GM18909 (cell line): Measurements from ENCODE around the gene PRDX1.
"Not testable (repeated sequence)": the region's sequence is repeated elsewhere in the genome, so short reads cannot be mapped to it uniquely, and the experiment has no call there.

Experiments
- ATAC-seq: cut with Tn5 transposase; IDR thresholded peaks from one replicate; pipeline ENCODE4 v1.9.1; 2021; ENCODE audit warnings: mild to moderate bottlenecking; ENCODE audit not compliant: unreplicated experiment, poor library complexity

PRDX1 gene

GRCh38 chr1:45536886-45537285 lies 15.2 kb upstream of the PRDX1 start:
- no peak for ATAC-seq

- ATAC-seq = no peak
Observed at GRCh38 chr1:45535988-45536766, 14.5 kb upstream of the PRDX1 start.

DNA sequence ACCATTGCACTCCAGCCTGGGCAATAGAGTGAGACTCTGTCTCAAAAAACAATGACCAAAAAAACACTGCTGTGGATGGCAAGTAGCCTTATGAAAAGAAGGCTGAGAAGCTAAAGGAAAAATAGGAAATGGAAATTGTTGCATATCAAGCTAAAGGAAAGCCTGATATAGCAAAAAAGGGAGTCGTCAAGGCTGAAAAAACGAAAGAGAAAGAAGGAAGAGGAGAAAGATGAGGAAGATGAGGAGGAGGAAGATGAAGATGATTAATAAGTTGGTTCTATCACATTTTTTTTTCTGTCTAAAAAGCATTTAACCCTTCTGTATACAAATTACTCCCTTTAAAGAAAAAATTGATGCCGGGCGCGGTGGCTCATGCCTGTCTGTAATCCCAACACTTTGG lies 10.2 kb upstream of the PRDX1 start:
- no peak for ATAC-seq

DNA sequence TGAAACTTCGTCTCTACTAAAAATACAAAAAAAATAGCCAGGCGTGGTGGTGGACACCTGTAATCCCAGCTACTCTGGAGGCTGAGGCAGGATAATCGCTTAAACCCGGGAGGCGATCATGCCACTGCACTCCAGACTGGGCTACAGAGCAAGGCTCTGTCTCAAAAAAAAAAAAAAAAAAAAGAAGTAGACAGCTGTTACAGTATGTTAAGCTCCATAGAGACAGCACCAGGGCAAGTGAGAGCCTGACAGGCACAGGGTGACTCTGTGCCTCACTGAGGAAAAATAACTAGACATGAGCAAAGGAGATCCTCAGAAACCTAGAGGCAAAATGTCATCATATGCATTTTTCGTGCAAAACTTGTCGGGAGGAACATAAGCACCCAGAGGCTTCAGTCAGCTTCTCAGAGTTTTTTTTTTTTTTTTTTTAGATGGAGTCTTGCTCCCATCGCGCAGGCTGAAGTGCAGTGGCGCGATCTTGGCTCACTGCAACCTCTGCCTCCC lies 9.0 kb upstream of the PRDX1 start:
- no peak for ATAC-seq

DNA sequence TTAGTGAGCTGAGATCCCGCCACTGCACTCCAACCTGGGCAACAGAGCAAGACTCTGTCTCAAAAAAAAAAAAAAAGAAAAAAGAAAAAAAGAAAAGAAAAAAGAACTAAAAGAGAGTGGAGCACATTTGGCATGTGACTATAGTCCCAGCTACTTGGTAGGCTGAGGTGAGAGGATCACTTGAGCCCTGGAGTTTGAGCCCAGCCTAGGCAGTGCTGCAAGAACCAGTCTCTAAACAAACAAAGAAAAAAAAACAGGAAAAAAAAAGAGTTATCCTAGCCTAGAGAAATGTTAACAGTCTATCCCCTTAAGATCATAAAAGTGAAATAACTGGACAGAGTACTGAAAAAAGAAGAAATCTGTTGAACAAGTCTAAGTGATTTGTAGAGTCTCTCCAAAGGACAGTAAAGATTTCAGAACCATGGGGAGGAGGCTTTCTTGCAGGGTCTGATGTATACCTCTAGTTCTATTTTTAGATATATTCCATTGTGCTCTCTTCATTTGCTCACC lies 4.5 kb upstream of the PRDX1 start:
- no peak for ATAC-seq

DNA sequence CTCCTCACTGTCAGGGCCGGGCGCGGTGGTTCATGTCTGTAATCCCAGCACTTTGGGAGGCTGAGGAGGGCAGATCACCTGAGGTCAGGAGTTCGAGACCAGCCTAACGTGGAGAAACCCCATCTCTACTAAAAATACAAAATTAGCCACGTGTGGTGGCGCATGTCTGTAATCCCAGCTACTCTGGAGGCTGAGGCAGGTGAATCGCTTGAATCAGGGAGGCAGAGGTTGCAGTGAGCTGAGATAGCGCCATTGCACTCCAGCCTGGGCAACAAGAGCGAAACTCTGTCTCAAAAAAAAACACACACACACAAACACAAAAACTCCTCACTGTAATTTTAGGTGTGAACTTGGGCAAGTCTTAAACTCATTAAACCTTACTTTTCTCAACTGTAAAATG lies 2.3 kb upstream of the PRDX1 start:
- ATAC-seq = not testable (repeated sequence)

GRCh38 chr1:45523516-45523915 lies 1.8 kb upstream of the PRDX1 start:
- ATAC-seq = not testable (repeated sequence)

DNA sequence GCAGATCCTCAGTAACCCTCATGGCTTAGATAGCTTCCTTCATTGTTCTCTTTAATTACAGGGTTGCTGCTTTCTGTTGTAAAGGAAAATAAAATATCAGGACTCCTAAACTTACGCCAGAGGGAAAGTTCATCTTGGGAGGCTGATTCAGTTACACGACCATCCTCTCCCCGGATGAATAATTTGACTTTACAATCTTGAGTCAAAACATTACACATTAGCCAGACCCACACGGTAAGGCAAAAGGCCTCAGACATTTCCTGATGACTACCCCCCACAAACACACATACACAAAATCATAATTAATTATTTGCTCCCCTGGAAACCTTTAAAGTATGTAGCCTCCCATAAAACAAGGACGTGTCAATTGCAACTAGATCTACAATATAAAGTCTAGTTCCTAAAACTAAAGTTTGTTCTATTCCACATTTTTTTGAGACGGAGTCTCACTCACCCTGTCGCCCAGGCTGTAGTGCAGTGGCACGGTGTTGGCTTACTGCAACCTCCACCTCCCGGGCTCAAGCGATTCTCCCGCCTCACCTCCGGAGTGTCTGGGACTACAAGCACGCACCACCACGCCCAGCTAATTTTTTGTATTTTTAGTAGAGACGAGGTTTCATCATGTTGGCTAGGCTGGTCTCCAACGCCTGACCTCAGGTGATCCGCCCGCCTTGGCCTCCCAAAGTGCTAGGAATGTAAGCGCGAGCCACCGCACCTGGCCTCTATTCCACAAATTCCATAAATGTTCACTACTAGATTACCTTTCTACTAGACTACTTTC lies 830 bp upstream of the PRDX1 start:
- no peak for ATAC-seq

DNA sequence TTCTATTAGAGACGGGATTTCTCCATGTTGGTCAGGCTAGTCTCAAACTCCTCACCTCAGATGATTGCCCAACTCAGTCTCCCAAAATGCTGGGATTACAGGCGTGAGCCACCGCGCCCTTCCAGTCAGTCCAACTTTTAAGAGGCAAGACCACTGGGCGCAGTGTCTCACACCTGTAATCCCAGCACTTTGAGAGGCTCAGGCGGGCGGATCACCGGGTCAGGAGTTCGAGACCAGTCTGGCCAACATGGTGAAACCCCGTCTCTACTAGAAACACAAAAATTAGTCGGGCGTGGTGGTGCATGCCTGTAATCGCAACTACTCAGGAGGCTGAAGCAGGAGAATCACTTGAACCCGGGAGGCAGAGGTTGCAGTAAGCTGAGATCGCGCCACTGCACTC lies 1.9 kb downstream of the PRDX1 start:
- not testable (repeated sequence) for ATAC-seq

DNA sequence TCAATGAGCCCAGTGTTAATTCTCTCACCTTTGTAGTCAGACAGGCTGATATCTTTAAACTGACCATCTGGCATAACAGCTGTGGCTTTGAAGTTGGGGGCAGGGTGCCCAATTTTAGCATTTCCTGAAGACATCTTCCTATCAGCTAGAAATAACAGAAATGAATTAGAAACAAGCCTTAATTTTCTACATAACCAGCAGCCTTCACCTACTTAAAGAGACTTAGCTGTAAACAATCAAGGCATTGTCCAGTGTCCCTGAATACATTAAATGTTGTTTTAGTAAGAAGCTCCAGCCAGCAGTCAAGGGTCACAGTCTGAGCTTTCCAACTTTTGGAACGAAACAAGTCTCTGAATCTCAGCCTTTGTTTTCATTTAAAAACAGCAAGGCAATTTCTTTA lies 2.8 kb downstream of the PRDX1 start:
- no peak for ATAC-seq

DNA sequence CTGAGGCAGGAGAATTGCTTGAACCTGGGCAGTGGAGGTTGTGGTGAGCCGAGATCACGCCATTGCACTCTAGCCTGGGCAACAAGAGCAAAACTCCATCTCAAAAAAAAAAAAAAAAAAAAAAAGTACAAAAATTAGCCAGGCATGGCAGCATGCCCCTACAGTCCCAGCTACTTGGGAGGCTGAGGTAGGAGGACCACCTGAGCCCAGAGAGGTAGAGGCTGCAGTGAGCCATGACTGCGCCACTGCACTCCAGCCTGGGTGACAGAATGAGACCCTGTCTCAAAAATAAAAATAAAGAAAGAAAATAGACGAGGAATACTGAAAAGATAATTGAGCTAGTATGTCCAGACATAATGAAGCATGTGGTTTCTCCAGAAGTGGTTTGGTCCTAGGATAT lies 3.3 kb downstream of the PRDX1 start:
- ATAC-seq = not testable (repeated sequence)

DNA sequence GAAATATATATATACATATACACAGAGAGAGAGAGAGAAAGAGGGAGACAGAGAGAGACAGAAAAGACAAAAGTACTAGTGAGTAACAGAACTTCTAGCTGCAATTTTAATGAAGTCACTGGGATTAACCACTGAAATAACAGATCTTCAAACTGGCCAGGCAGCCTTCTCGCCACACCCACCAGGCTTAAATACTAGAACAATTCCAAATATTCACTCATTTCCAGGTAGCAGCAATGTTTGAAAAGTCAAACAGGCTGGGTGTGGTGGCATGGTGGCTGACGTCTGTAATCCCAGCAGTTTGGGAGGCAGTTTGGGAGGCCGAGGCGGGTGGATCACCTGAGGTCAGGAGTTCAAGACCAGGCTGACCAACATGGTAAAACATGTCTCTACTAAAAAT lies 5.2 kb downstream of the PRDX1 start:
- ATAC-seq = no peak

DNA sequence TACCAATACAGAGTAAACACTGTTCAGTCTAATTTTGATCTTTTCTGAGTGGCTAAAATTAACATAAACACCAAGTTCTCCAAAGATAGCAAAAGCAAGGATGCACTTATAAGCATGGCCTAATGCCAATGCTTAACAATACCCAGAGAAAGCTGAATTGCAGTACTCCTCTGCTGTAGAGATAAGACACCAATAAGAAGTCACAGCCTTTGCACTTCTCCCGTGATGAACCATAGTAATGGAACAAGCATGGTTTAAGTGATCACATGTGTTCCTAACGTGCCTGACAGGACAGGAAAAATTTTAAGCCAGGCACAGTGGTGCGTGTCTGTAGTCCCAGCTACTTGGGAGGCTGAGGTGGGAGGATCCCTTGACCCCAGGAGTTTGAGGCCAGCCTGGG lies 5.6 kb downstream of the PRDX1 start:
- ATAC-seq = no peak

DNA sequence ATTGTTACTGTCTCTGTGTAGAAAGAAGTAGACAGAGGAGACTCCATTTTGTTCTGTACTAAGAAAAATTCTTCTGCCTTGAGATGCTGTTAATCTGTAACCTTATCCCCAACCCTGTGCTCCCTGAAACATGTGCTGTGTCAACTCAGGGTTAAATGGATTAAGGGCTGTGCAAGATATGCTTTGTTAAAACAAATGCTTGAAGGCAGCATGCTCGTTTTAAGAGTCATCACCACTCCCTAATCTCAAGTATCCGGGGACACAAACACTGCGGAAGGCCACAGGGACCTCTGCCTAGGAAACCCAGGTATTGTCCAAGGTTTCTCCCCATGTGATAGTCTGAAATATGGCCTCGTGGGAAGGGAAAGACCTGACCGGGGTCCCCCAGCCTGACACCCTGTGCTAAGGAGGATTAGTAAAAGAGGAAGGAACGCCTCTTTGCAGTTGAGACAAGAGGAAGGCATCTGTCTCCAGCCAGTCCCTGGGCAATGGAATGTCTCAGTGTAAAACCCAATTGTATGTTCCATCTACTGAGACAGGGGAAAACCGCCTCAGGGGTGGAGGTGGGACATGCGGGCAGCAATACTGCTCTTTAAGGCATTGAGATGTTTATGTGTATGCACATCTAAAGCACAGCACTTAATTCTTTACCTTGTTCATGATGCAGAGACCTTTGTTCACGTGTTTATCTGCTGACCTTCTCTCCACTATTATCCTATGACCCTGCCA lies 8.0 kb downstream of the PRDX1 start:
- not testable (repeated sequence) for ATAC-seq

DNA sequence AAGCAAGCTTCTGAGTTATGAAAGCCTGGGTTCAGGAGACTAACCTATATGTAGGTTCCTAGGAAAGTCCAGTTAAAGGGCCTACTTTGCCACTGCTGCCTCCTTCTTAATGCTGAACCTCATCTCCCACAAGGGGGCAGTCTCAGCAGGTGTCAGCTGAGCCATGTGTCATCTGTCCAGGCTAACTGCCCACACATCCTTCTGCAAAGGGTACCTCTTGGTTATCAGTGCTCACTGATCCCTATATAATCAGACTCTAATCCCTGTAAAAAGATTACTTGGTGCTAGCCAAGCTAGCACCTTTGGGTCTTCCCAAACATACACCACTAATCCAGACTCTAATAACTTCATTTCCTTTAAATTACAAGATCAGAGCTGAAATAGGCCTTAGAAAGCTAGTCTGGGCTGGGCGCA lies 9.0 kb downstream of the PRDX1 start:
- no peak for ATAC-seq

DNA sequence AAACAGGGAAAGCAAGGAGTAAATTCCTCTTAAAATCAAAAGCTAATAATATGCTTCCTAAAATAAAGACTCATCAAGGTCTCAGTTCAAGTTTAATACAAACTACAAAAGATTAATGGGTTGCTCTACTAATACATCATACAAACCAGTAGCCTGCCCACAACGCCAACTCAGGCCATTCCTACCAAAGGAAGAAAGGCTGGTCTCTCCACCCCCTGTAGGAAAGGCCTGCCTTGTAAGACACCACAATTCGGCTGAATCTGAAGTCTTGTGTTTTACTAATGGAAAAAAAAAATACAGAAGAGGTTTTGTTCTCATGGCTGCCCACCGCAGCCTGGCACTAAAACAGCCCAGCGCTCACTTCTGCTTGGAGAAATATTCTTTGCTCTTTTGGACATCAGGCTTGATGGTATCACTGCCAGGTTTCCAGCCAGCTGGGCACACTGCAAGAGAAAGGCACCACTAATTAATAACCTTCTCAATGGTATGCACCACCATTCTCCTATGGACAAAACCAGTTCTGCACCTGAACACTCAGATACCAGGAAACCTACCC lies 10.6 kb downstream of the PRDX1 start:
- no peak for ATAC-seq

- no peak for ATAC-seq
Observed at GRCh38 chr1:45510036-45510971, 11.4 kb downstream of the PRDX1 start.

GRCh38 chr1:45508295-45509151 lies 13.2 kb downstream of the PRDX1 start:
- ATAC-seq = no peak
